ENCODE measurements around the gene HEPN1. TPM values are rescaled to one million over a fixed set of nuclear protein-coding genes. Genes with fewer than 3 reads are reported as not detected.

HEPN1 gene
- total and polyA plus RNA-seq, 2 donors from 2014 or later, result not detected

- peak within 1 kb of the TSS; percentile 67 to 77 for H3K27ac ChIP-seq (ENCODE audit: low read depth in 2 of 2, low read length in 2 of 2)
- H3K4me3 ChIP-seq (ENCODE audit: low read length in 3 of 3), result peak within 1 kb of the TSS; percentile 4 to 63 (median 57)
- peak within 1 kb of the TSS in 2 of 3 donors; percentile 17 to 58 for H3K9ac ChIP-seq (ENCODE audit: low read length in 3 of 3)
- intact Hi-C loops (cut with DNase I), result no loop called here
- DNase-seq, result peak in 1 of 5 donors; percentile 39
- TF ChIP-seq, protein P1, sequence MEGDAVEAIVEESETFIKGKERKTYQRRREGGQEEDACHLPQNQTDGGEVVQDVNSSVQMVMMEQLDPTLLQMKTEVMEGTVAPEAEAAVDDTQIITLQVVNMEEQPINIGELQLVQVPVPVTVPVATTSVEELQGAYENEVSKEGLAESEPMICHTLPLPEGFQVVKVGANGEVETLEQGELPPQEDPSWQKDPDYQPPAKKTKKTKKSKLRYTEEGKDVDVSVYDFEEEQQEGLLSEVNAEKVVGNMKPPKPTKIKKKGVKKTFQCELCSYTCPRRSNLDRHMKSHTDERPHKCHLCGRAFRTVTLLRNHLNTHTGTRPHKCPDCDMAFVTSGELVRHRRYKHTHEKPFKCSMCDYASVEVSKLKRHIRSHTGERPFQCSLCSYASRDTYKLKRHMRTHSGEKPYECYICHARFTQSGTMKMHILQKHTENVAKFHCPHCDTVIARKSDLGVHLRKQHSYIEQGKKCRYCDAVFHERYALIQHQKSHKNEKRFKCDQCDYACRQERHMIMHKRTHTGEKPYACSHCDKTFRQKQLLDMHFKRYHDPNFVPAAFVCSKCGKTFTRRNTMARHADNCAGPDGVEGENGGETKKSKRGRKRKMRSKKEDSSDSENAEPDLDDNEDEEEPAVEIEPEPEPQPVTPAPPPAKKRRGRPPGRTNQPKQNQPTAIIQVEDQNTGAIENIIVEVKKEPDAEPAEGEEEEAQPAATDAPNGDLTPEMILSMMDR (IDR thresholded peaks at IDR 0.05; ENCODE audit: borderline replicate concordance, extremely low read depth, insufficient read depth), result no peak
- peaks cover 0 to 18% (median 3%) of the 10 kb centered on the region in 3 donors for H3K4me1 ChIP-seq (ENCODE audit: control insufficient read depth in 2 of 3, insufficient read depth in 2 of 3, low read depth in 1 of 3, low read length in 3 of 3)
- FAIRE-seq, result no peak
- no peaks in the 10 kb centered on the region for H3K9me3 ChIP-seq (ENCODE audit: control insufficient read depth in 2 of 3, insufficient read depth in 1 of 3, low read length in 3 of 3)
- no peaks in the 10 kb centered on the region for H3K27me3 ChIP-seq (ENCODE audit: control insufficient read depth, insufficient read depth, low read length)
- no peaks in the 10 kb centered on the region for H3K36me3 ChIP-seq (ENCODE audit: control insufficient read depth in 2 of 3, insufficient read depth in 3 of 3, low read length in 3 of 3)
Measured at GRCh38 chr11:124897674-124898262, 21.3 kb upstream of the HEPN1 start, which contains the start of gene ROBO4. Gene ROBO4, minus strand, starts transcription at chr11:124897865. Its CDS starts 70 bp downstream, at chr11:124897795.

- Histone ChIP-seq H3K27me3 (ENCODE audit: control insufficient read depth, insufficient read depth, low read length) (no peaks in the 10 kb centered on the region), H3K4me3 (ENCODE audit: low read length in 3 of 3) (peak overlapping the region in 1 of 3 donors; percentile 63), H3K9ac (ENCODE audit: low read length in 3 of 3) (peak overlapping the region in 1 of 3 donors; percentile 5), H3K27ac (ENCODE audit: low read depth in 2 of 2, low read length in 2 of 2) (peak overlapping the region; percentile 38 to 63), H3K36me3 (ENCODE audit: control insufficient read depth in 2 of 3, insufficient read depth in 3 of 3, low read length in 3 of 3) (no peaks in the 10 kb centered on the region), H3K9me3 (ENCODE audit: control insufficient read depth in 2 of 3, insufficient read depth in 1 of 3, low read length in 3 of 3) (no peaks in the 10 kb centered on the region), H3K4me1 (ENCODE audit: control insufficient read depth in 2 of 3, insufficient read depth in 2 of 3, low read depth in 1 of 3, low read length in 3 of 3) (peaks cover 0 to 17% (median 1%) of the 10 kb centered on the region in 3 donors)
- DNase-seq (no peak), FAIRE-seq (no peak)
- intact Hi-C loops (cut with DNase I), result no loop called here
- TF ChIP-seq, protein P1 (IDR thresholded peaks at IDR 0.05; ENCODE audit: borderline replicate concordance, extremely low read depth, insufficient read depth), result no peak
Measured at GRCh38 chr11:124898263-124898680, 20.8 kb upstream of the HEPN1 start.

- no peaks in the 10 kb centered on the region for H3K9me3 ChIP-seq (ENCODE audit: control insufficient read depth in 2 of 3, insufficient read depth in 1 of 3, low read length in 3 of 3)
- FAIRE-seq (no peak), DNase-seq (peak in 4 of 5 donors; percentile 29 to 83 (median 58))
- no peak overlapping the region for H3K4me3 ChIP-seq (ENCODE audit: low read length in 3 of 3)
- H3K27ac ChIP-seq (ENCODE audit: low read depth in 2 of 2, low read length in 2 of 2), result peak overlapping the region; percentile 38 to 63
- intact Hi-C loops (cut with DNase I), result no loop called here
- H3K27me3 ChIP-seq (ENCODE audit: control insufficient read depth, insufficient read depth, low read length), result no peaks in the 10 kb centered on the region
- H3K4me1 ChIP-seq (ENCODE audit: control insufficient read depth in 2 of 3, insufficient read depth in 2 of 3, low read depth in 1 of 3, low read length in 3 of 3), result peaks cover 0 to 16% (median 0%) of the 10 kb centered on the region in 3 donors
- H3K9ac ChIP-seq (ENCODE audit: low read length in 3 of 3), result peak overlapping the region in 1 of 3 donors; percentile 5
- no peaks in the 10 kb centered on the region for H3K36me3 ChIP-seq (ENCODE audit: control insufficient read depth in 2 of 3, insufficient read depth in 3 of 3, low read length in 3 of 3)
- TF ChIP-seq, protein P1 (IDR thresholded peaks at IDR 0.05; ENCODE audit: borderline replicate concordance, extremely low read depth, insufficient read depth), result no peak
Measured at GRCh38 chr11:124898711-124899110, 20.3 kb upstream of the HEPN1 start.

Data from kidney (tissue), 14 donors.